HepG2 (cell line): ENCODE measurements around the gene AUP1. TPM values are rescaled to one million over a fixed set of nuclear protein-coding genes. Genes with fewer than 3 reads are reported as not detected.

Source experiments
- DR1 ChIP-seq: sonication (generic); formaldehyde crosslinking; IDR thresholded peaks from 2 replicates; pipeline ENCODE4 v1.8.0; 2021; ENCODE audit warnings: mild to moderate bottlenecking, missing genetic modification reagents, inconsistent platforms
- EP300 ChIP-seq, 3 experiments: sonication (generic) in 1 of 3; formaldehyde crosslinking in 1 of 3; IDR thresholded peaks; 2 replicates each; pipeline versions ENCODE4 v1.5.1 to v1.6.1; 2011 to 2020; ENCODE audit warnings: low read depth in 2 of 3, low read length in 2 of 3, borderline replicate concordance in 1 of 3, improper control_type of control experiment in 1 of 3, mild to moderate bottlenecking in 1 of 3, missing genetic modification reagents in 1 of 3, moderate library complexity in 1 of 3
- ZNF142 ChIP-seq: sonication (generic); formaldehyde crosslinking; IDR thresholded peaks from 2 replicates; pipeline ENCODE4 v1.4.0; 2020; ENCODE audit warnings: missing genetic modification reagents
- ZNF260 ChIP-seq: sonication (generic); formaldehyde crosslinking; IDR thresholded peaks from 2 replicates; pipeline ENCODE4 v1.4.0; 2020; ENCODE audit warnings: missing genetic modification reagents, low read depth, mild to moderate bottlenecking, borderline replicate concordance
- polyA plus RNA-seq, 8 experiments: library from polyadenylated mRNA; depleted of rRNA in 3 of 8; stranded (reverse) in 7 of 8; unstranded in 1 of 8; fragments of >200 nt; fragmentation: Illumina TruSeq in 4 of 8; extraction: Trizol in 4 of 8; gene quantifications; 2 replicates each; pipeline versions ENCODE4 v1.2.1 to v1.2.3, GENCODE V29; 2011 to 2016; ENCODE audit warnings: low read depth in 4 of 8, missing spikeins in 1 of 8, mixed read lengths in 1 of 8; ENCODE audit not compliant: insufficient read depth in 1 of 8
- total RNA-seq, 5 experiments: library from RNA; depleted of rRNA; stranded (reverse); fragments of >200 nt; fragmentation: Illumina TruSeq; extraction: Trizol; gene quantifications; 2 replicates each; pipeline ENCODE4 v1.2.3, GENCODE V29; 2016; ENCODE audit warnings: low read depth in 1 of 5

The AUP1 gene
- total and polyA plus RNA-seq, 2 of the 13 experiments (the other 11 are each of a cell fraction or from before 2014, with no cell fraction given), result 174 to 267 TPM

DNA sequence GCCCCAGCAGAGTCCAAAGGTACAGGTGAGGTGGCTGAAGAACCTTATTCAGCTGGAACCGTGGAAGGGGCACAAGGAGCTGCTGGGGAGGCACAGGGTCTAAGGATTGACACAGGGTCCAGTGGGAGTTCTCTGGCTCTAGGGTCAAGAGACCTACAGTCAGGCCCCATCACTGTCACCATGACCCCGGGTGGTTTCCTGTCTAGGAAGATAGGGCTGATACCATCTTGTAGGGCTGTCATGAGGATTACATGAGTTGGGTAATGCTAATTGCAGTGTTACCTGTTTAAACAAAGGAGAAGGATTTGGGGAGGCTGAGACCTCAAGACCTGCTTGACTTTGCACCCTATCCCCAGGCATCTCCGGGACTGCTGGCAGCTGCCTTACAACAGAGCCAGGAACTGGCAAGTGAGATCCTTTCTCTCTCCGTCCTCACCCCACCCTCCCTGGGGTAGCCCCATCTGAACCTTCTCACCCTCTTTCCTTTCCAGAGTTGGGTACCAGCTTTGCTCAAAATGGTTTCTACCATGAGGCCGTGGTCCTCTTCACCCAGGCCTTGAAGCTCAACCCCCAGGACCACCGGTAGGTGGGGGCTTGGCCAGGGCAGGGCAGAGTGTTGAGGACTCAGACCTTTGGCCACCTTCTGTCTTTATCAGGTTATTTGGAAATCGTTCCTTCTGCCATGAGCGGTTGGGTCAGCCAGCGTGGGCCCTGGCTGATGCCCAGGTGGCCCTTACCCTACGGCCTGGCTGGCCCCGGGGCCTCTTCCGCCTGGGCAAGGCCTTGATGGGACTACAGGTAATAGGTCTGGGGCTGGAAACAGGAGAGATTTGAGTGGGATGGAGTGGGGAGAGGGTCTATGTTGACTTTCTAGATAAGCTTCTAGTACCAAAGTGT is 37.6 kb downstream of the AUP1 start (continued):
- no peak for TF ChIP-seq ZNF142 (CRISPR knock-in tag)
- peak in 1 of 2 experiments; percentile 61; a peak in 1 of 4 replicates for TF ChIP-seq EP300 (IDR thresholded peaks at IDR 0.05; ENCODE audit: low read depth in 2 of 2, low read length in 2 of 2)
- TF ChIP-seq EP300 (CRISPR knock-in tag; IDR thresholded peaks at IDR 0.05; ENCODE audit: borderline replicate concordance), result no peak
- no peak for TF ChIP-seq ZNF260 (CRISPR knock-in tag)
- TF ChIP-seq DR1 (CRISPR knock-in tag), result no peak
- TF ChIP-seq, all 625 proteins: peak for 1
